Measurements from ENCODE around the gene CCDC28A. TPM values are rescaled to one million over a fixed set of nuclear protein-coding genes. Genes with fewer than 3 reads are reported as not detected.

CCDC28A gene
- polyA plus RNA-seq, 3 donors = 16.6 to 53.3 (median 42.6) TPM

DNA sequence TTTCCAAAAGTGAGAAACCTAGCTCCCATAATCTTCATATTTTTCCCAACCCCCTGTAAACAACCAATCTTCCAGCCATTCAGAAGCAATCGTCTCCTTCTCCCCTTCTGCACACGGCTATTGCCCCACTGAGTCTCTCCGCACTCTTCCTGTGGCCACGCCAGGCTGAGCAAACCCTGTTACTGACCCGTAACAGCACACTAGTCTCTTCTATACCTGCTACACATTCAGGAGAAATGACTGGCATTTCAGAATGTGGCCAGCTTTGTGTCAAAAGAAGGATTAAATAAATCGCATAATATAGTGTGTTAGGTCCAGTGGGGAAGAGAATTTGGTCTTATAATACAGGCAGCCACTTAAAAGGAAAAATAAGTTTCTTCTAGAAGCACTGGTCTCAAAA lies 63.7 kb downstream of the CCDC28A start:
- TF ChIP-seq, protein P1, sequence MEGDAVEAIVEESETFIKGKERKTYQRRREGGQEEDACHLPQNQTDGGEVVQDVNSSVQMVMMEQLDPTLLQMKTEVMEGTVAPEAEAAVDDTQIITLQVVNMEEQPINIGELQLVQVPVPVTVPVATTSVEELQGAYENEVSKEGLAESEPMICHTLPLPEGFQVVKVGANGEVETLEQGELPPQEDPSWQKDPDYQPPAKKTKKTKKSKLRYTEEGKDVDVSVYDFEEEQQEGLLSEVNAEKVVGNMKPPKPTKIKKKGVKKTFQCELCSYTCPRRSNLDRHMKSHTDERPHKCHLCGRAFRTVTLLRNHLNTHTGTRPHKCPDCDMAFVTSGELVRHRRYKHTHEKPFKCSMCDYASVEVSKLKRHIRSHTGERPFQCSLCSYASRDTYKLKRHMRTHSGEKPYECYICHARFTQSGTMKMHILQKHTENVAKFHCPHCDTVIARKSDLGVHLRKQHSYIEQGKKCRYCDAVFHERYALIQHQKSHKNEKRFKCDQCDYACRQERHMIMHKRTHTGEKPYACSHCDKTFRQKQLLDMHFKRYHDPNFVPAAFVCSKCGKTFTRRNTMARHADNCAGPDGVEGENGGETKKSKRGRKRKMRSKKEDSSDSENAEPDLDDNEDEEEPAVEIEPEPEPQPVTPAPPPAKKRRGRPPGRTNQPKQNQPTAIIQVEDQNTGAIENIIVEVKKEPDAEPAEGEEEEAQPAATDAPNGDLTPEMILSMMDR (IDR thresholded peaks at IDR 0.05) = no peak
- no peak overlapping the region for H3K4me3 ChIP-seq (replicated peaks in 1 of 3; ENCODE audit: low read depth in 2 of 3, low read length in 3 of 3)
- whole genome bisulfite sequencing (ENCODE audit: insufficient coverage) = 96% methylated on average over 3 of the region's 6 CpGs
- H3K36me3 ChIP-seq (replicated peaks in 1 of 2; ENCODE audit: control insufficient read depth in 1 of 2, insufficient read depth in 2 of 2, low read length in 2 of 2) = no peaks in the 10 kb centered on the region
- intact Hi-C loops (cut with micrococcal nuclease) = no loop called here
- H3K4me3 Mint-ChIP-seq = no peak overlapping the region
- H3K4me2 ChIP-seq (replicated peaks; ENCODE audit: extremely low read depth, low read length, poor library complexity, severe bottlenecking) = no peak overlapping the region
- DNase-seq = no peak
- no peaks in the 10 kb centered on the region for H3K4me1 ChIP-seq (ENCODE audit: control insufficient read depth in 1 of 2, insufficient read depth in 2 of 2, low read length in 2 of 2)
- H3K4me1 Mint-ChIP-seq = no peaks in the 10 kb centered on the region
- H3K27ac Mint-ChIP-seq = no peak overlapping the region
- no peaks in the 10 kb centered on the region for H3K27me3 ChIP-seq (ENCODE audit: control insufficient read depth in 2 of 2, insufficient read depth in 2 of 2, low read length in 2 of 2)
- no peak overlapping the region for H3K27ac ChIP-seq (ENCODE audit: low read depth in 1 of 2, low read length in 2 of 2)
- no peaks in the 10 kb centered on the region for H4K20me1 ChIP-seq (ENCODE audit: insufficient read depth, low read length)
- H3K27me3 Mint-ChIP-seq (ENCODE audit: low read depth in 3 of 3) = peaks cover 0 to 3% (median 2%) of the 10 kb centered on the region in 3 donors
- H3K9ac ChIP-seq (ENCODE audit: insufficient read depth, low read length, poor library complexity, severe bottlenecking) = no peak overlapping the region
- no peaks in the 10 kb centered on the region for H3K79me2 ChIP-seq (ENCODE audit: insufficient read depth, low read length)
- no peaks in the 10 kb centered on the region for H3K9me3 ChIP-seq (replicated peaks in 1 of 2; ENCODE audit: control insufficient read depth in 1 of 2, insufficient read depth in 1 of 2, low read length in 2 of 2)
- no peaks in the 10 kb centered on the region for H3K36me3 Mint-ChIP-seq
- no peak overlapping the region for H2AFZ ChIP-seq (ENCODE audit: insufficient read depth, low read depth, low read length, poor library complexity, severe bottlenecking)
- H3K9me3 Mint-ChIP-seq = peaks cover 0 to 9% (median 5%) of the 10 kb centered on the region in 7 donors

Other genes with a start within 250 kb of the CCDC28A start
- not detected for gene ECT2L, start 22.3 kb downstream of the CCDC28A start, polyA plus RNA-seq
- 10 to 100 TPM; 11.9 to 36.6 (median 14.0) TPM for gene REPS1, start 214.5 kb downstream of the CCDC28A start, polyA plus RNA-seq